ENCODE results near the gene RHBDL3.

DNA sequence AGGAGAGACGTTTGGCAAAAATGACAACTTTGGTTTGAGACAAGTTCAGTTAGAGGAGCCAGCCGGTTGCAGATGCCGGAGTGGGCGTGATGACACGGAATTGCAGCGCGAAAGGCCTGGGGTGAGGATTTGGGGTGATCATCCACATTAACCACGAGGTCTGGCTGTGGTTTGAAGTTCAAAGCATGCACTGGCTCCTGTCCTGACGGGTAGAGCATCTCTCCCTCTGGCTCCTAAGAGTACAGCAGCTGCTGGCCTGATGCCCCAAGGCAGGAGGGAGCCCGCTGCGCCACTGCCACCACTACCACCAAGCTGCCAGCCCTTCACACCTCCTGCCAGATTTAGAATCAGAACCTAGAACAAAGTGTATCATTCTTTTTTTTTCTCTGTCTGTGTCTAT, 3.7 kb downstream of the RHBDL3 start:
- TF ChIP-seq POLR2A (IDR thresholded peaks at IDR 0.05) (no peak), POLR2AphosphoS5 (IDR thresholded peaks at IDR 0.05) (no peak), EP300 (IDR thresholded peaks at IDR 0.05; ENCODE audit: low read depth) (no peak)
- TF ChIP-seq, protein P1, sequence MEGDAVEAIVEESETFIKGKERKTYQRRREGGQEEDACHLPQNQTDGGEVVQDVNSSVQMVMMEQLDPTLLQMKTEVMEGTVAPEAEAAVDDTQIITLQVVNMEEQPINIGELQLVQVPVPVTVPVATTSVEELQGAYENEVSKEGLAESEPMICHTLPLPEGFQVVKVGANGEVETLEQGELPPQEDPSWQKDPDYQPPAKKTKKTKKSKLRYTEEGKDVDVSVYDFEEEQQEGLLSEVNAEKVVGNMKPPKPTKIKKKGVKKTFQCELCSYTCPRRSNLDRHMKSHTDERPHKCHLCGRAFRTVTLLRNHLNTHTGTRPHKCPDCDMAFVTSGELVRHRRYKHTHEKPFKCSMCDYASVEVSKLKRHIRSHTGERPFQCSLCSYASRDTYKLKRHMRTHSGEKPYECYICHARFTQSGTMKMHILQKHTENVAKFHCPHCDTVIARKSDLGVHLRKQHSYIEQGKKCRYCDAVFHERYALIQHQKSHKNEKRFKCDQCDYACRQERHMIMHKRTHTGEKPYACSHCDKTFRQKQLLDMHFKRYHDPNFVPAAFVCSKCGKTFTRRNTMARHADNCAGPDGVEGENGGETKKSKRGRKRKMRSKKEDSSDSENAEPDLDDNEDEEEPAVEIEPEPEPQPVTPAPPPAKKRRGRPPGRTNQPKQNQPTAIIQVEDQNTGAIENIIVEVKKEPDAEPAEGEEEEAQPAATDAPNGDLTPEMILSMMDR (IDR thresholded peaks at IDR 0.05) = no peak
